Tibial nerve (tissue), 4 donors: ENCODE measurements around the gene SLC28A3. TPM values are rescaled to one million over a fixed set of nuclear protein-coding genes. Genes with fewer than 3 reads are reported as not detected.

Experiments
- DNase-seq, 2 donors: peaks; one replicate each; pipeline ENCODE4 v3.0.0-alpha.2; 2019; ENCODE audit warnings: low spot score in 2 of 2
- H3K27ac ChIP-seq, 4 donors: fragments of 200-600 bp; sonication (generic) in 3 of 4; one replicate each; pipeline ENCODE4 v1.5.1; 2017 to 2019; ENCODE audit warnings: mild to moderate bottlenecking in 1 of 4
- H3K27me3 ChIP-seq, 2 donors: fragments of 200-600 bp; sonication (generic) in 1 of 2; one replicate each; pipeline versions ENCODE4 v1.5.1 to v1.6.0; 2017 to 2019
- H3K36me3 ChIP-seq, 3 donors: fragments of 200-600 bp; sonication (generic); one replicate each; pipeline ENCODE4 v1.5.1; 2018 to 2019
- H3K4me1 ChIP-seq, 4 donors: fragments of 200-600 bp; sonication (generic) in 3 of 4; one replicate each; pipeline ENCODE4 v1.5.1; 2017 to 2019
- H3K4me3 ChIP-seq, 4 donors: fragments of 200-600 bp; sonication (generic) in 3 of 4; one replicate each; pipeline ENCODE4 v1.5.1; 2017 to 2019; ENCODE audit warnings: mild to moderate bottlenecking in 1 of 4, moderate library complexity in 1 of 4
- H3K9me3 ChIP-seq, 4 donors: fragments of 200-600 bp; sonication (generic) in 3 of 4; one replicate each; pipeline ENCODE4 v1.5.1; 2017 to 2019
- EP300 ChIP-seq, 2 donors: sonication (generic); formaldehyde crosslinking; IDR thresholded peaks; one replicate each; pipeline ENCODE4 v1.6.1; 2017; ENCODE audit warnings: antibody characterized with exemption in 2 of 2, mild to moderate bottlenecking in 1 of 2
- POLR2A ChIP-seq, 2 donors: fragments of 450-650 bp; IDR thresholded peaks; one replicate each; pipeline ENCODE4 v1.6.1; 2017; ENCODE audit warnings: antibody characterized with exemption in 2 of 2, mild to moderate bottlenecking in 2 of 2, moderate library complexity in 2 of 2
- WGBS, 2 donors: methylation state at CpG; one replicate each; pipeline ENCODE4 v1.1.5; 2018; 5-methylcytosine and 5-hydroxymethylcytosine counted together
- total RNA-seq, 4 donors: library from RNA; depleted of rRNA; stranded (reverse); fragments of >200 nt; gene quantifications; one replicate each; pipeline ENCODE4 v1.1.0, GENCODE V29; 2016
- TF ChIP-seq, protein P1 (sequence below), 5 experiments: fragments of 200-600 bp in 3 of 5; fragments of 450-650 bp in 2 of 5; sonication (generic) in 3 of 5; IDR thresholded peaks; one replicate each; pipeline ENCODE4 v1.5.1; 2016 to 2019; ENCODE audit warnings: antibody characterized with exemption in 5 of 5, mild to moderate bottlenecking in 3 of 5, moderate library complexity in 2 of 5

SLC28A3 gene
- total RNA-seq, 4 donors from 2014 or later, result 0.44 TPM; not detected in 3

DNA sequence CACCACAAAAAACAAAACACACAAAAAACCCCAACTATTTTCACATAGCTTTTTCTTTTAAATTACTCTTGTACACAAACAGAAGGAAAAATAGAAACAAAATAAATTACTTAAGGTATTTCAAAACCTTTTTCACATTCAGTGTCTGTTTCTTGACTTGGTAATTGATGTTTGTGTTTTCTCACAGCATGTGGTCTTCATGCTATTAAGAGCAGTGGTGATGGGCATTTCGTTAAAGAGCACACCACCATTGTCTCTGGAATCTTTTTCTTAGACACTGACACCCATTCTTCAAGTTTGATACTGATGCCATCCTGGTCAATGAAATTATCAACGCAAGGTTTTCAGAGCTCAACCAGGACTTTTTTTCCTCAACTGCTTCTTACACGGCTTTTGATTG is 63.8 kb downstream of the SLC28A3 start:
- Histone ChIP-seq H3K27ac (no peak overlapping the region), H3K9me3 (no peaks in the 10 kb centered on the region), H3K4me3 (no peak overlapping the region), H3K27me3 (peaks cover 0 to 22% of the 10 kb centered on the region in 2 donors), H3K4me1 (no peaks in the 10 kb centered on the region), H3K36me3 (no peaks in the 10 kb centered on the region)
- 74 to 81% methylated on average over 3 of the region's 3 CpGs for whole genome bisulfite sequencing, 2 donors
- no peak for DNase-seq
- TF ChIP-seq, protein P1, sequence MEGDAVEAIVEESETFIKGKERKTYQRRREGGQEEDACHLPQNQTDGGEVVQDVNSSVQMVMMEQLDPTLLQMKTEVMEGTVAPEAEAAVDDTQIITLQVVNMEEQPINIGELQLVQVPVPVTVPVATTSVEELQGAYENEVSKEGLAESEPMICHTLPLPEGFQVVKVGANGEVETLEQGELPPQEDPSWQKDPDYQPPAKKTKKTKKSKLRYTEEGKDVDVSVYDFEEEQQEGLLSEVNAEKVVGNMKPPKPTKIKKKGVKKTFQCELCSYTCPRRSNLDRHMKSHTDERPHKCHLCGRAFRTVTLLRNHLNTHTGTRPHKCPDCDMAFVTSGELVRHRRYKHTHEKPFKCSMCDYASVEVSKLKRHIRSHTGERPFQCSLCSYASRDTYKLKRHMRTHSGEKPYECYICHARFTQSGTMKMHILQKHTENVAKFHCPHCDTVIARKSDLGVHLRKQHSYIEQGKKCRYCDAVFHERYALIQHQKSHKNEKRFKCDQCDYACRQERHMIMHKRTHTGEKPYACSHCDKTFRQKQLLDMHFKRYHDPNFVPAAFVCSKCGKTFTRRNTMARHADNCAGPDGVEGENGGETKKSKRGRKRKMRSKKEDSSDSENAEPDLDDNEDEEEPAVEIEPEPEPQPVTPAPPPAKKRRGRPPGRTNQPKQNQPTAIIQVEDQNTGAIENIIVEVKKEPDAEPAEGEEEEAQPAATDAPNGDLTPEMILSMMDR (IDR thresholded peaks at IDR 0.05), result no peak
- no peak for TF ChIP-seq EP300 (IDR thresholded peaks at IDR 0.05)
- no peak for TF ChIP-seq POLR2A (IDR thresholded peaks at IDR 0.05)

DNA sequence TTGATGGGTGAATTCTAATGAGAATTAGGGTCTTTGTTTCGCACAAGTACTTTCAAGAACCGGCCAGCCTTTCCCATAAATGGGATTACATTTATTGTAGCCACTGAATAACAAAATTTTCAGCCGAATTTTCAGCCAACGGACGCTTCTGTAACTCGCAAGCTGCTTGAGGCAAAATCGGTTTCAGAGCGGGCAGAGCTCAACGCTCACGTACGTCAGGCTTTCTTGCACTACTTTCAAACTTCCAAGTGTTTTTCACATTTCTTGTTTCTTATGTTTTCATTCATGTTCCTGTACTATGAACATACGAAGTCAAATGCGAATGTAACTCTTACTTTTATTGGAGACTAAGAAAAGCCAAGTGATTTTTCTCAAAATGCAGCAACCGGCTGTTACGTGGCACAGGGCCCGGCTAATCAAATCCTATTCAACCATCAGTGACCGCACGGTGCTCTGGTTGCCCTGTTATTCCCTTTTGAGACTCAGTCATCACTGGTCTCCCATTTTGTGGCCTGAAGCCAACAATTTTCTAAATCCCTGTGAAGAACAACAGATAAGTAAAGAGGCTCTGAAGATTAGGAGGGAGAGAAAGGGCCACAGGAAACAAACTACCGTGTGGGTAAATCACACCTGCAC is 68.5 kb downstream of the SLC28A3 start:
- Histone ChIP-seq H3K36me3 (no peaks in the 10 kb centered on the region), H3K4me1 (peaks cover 0 to 8% (median 0%) of the 10 kb centered on the region in 4 donors), H3K4me3 (peak overlapping the region in 2 of 4 donors; percentile 15 to 41), H3K27me3 (peaks cover 0 to 22% of the 10 kb centered on the region in 2 donors), H3K9me3 (no peaks in the 10 kb centered on the region), H3K27ac (peak overlapping the region in 3 of 4 donors; percentile 9 to 61 (median 36))
- DNase-seq, result no peak
- TF ChIP-seq, protein P1 (IDR thresholded peaks at IDR 0.05), result no peak
- no peak for TF ChIP-seq EP300 (IDR thresholded peaks at IDR 0.05)
- TF ChIP-seq POLR2A (IDR thresholded peaks at IDR 0.05), result no peak
- 60 to 66% methylated on average over 19 of the region's 19 CpGs for whole genome bisulfite sequencing, 2 donors

DNA sequence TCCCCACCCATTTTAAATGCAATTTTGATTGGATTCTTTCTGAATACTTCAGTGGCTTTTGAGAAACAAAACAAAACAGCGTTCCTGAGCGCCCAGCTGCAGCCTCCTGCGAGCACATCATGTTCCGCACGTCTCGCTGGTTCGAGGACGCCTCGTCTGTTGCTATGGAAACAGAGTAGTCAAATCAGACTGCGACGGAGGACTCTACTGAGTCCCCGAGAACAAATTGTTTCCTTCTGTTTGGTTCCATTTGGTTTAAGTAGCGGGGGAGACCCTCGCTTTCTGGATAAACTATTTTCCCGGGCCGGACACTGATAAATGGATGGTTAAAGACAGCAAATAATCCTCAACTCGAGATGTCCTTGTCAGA is 69.0 kb downstream of the SLC28A3 start:
- TF ChIP-seq, protein P1 (IDR thresholded peaks at IDR 0.05), result no peak
- TF ChIP-seq EP300 (IDR thresholded peaks at IDR 0.05) (peak in 1 of 2 donors; percentile 63), POLR2A (IDR thresholded peaks at IDR 0.05) (no peak)
- Histone ChIP-seq H3K9me3 (no peaks in the 10 kb centered on the region), H3K27ac (peak overlapping the region in 3 of 4 donors; percentile 9 to 61 (median 36)), H3K4me1 (peaks cover 0 to 8% (median 0%) of the 10 kb centered on the region in 4 donors), H3K27me3 (peaks cover 0 to 22% of the 10 kb centered on the region in 2 donors), H3K36me3 (no peaks in the 10 kb centered on the region), H3K4me3 (peak overlapping the region in 2 of 4 donors; percentile 15 to 41)
- 3 to 4% methylated on average over 17 of the region's 17 CpGs for WGBS, 2 donors
- peak; percentile 26 to 62 for DNase-seq

DNA sequence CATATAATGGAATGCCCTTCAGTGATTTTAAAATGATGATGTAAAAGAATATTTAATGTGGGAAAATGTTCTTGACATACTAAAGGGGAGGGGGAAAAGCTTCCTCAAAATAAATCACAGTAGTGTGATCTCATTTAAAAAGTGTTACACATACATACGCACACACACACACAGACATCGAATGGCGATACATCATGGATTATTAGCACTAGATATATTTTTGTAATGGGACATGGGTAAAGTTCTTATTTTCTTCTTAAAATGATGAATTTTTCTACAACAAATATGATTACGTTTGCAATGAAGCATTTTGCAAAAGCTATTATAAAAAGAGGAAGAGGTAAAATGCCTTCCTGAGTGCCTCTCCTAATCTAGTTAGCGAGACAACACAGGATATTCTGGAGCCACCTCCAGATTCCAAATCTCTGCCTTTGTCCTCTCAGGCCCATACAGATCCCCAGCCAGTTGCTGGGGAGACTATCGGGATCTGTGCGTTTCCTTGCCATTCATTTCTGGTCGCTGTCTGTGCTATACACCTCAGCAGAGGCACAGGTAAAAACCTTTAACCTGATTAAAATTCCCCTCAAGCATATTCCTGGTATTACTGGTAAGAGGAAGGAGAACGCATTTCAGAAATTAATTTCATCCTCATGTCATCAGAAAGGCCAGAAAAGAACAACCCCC is 69.6 kb downstream of the SLC28A3 start:
- peak overlapping the region in 1 of 4 donors; percentile 61 for H3K27ac ChIP-seq
- 53 to 57% methylated on average over 9 of the region's 9 CpGs for WGBS, 2 donors
- H3K4me1 ChIP-seq, result peaks cover 0 to 8% (median 0%) of the 10 kb centered on the region in 4 donors
- no peaks in the 10 kb centered on the region for H3K36me3 ChIP-seq
- DNase-seq, result no peak
- peak overlapping the region in 1 of 4 donors; percentile 41 for H3K4me3 ChIP-seq
- peaks cover 0 to 25% of the 10 kb centered on the region in 2 donors for H3K27me3 ChIP-seq
- H3K9me3 ChIP-seq, result no peaks in the 10 kb centered on the region
- TF ChIP-seq, protein P1 (IDR thresholded peaks at IDR 0.05), result no peak
- no peak for TF ChIP-seq EP300 (IDR thresholded peaks at IDR 0.05)

DNA sequence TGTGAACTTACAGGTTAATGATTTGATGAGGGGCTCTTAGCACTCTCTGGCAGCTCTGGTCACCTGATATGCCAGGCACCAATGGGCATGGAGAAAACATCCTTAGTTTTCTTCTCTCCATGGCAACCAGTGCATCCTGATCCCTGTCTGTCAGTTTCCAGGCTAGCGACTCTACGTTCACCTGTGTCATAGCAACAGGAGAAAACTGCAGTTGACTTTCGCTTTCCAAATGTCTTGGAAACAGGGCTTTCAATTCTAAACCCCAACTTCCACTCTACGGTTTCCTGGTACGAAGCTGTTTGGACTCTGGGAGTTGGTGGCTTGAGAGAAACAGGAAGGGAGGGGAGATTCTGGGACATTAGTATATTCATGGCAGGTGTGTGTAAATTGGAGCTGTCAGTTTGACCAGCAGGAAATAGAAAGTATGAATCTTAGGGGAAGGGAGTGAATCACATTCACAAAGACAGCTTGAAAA is 74.4 kb downstream of the SLC28A3 start:
- 30 to 50% methylated on average over 5 of the region's 5 CpGs for WGBS, 2 donors
- no peak for TF ChIP-seq EP300 (IDR thresholded peaks at IDR 0.05)
- TF ChIP-seq, protein P1 (IDR thresholded peaks at IDR 0.05), result no peak
- TF ChIP-seq POLR2A (IDR thresholded peaks at IDR 0.05), result no peak

More for the DNA sequence above, 74.4 kb downstream of the SLC28A3 start:
- H3K4me1 ChIP-seq, result peaks cover 0 to 4% (median 0%) of the 10 kb centered on the region in 4 donors
- no peaks in the 10 kb centered on the region for H3K36me3 ChIP-seq
- H3K27ac ChIP-seq, result no peak overlapping the region
- H3K4me3 ChIP-seq, result no peak overlapping the region
- no peak for DNase-seq
- peaks cover 0 to 8% of the 10 kb centered on the region in 2 donors for H3K27me3 ChIP-seq
- no peaks in the 10 kb centered on the region for H3K9me3 ChIP-seq
